ENCODE measurements around the gene TRIM54. TPM values are rescaled to one million over a fixed set of nuclear protein-coding genes. Genes with fewer than 3 reads are reported as not detected.

The TRIM54 gene
- total RNA-seq (2013), result not detected
- polyA plus RNA-seq, result not detected
- polyA minus RNA-seq, result not detected in 2 replicates
- 0 to 1.5 (median 0) reads per million in 11 experiments for total RNA-seq

- WGBS (ENCODE audit: insufficient coverage), result 96% methylated on average over 3 of the region's 5 CpGs
- no peak within 1 kb of the TSS for H3K4me3 Mint-ChIP-seq
Observed at GRCh38 chr2:27281855-27282559, at the start of gene TRIM54. TSS of gene TRIM54 (plus strand) at chr2:27282429. CDS start at chr2:27282732, 303 bp downstream.

GRCh38 chr2:27233341-27233740 lies 48.9 kb upstream of the TRIM54 start:
- Histone ChIP-seq H3K4me3 (replicated peaks in 1 of 3; ENCODE audit: low read depth in 2 of 3, low read length in 3 of 3) (no peak overlapping the region), H4K20me1 (ENCODE audit: insufficient read depth, low read length) (no peaks in the 10 kb centered on the region), H3K79me2 (ENCODE audit: insufficient read depth, low read length) (no peaks in the 10 kb centered on the region), H3K4me2 (replicated peaks; ENCODE audit: extremely low read depth, low read length, poor library complexity, severe bottlenecking) (no peak overlapping the region), H3K36me3 (replicated peaks in 1 of 2; ENCODE audit: control insufficient read depth in 1 of 2, insufficient read depth in 2 of 2, low read length in 2 of 2) (peaks cover 72 to 98% of the 10 kb centered on the region in 2 donors), H3K9ac (ENCODE audit: insufficient read depth, low read length, poor library complexity, severe bottlenecking) (no peak overlapping the region), H2AFZ (ENCODE audit: insufficient read depth, low read depth, low read length, poor library complexity, severe bottlenecking) (no peak overlapping the region), H3K9me3 (replicated peaks in 1 of 2; ENCODE audit: control insufficient read depth in 1 of 2, insufficient read depth in 1 of 2, low read length in 2 of 2) (no peaks in the 10 kb centered on the region), H3K4me1 (ENCODE audit: control insufficient read depth in 1 of 2, insufficient read depth in 2 of 2, low read length in 2 of 2) (no peaks in the 10 kb centered on the region), H3K27ac (ENCODE audit: low read depth in 1 of 2, low read length in 2 of 2) (no peak overlapping the region), H3K27me3 (ENCODE audit: control insufficient read depth in 2 of 2, insufficient read depth in 2 of 2, low read length in 2 of 2) (no peaks in the 10 kb centered on the region)
- peaks cover 82 to 98% of the 10 kb centered on the region in 2 donors for H3K36me3 Mint-ChIP-seq
- no peaks in the 10 kb centered on the region for H3K9me3 Mint-ChIP-seq
- WGBS (ENCODE audit: insufficient coverage), result 95% methylated on average over 14 of the region's 14 CpGs
- intact Hi-C loops (cut with micrococcal nuclease), result no loop called here
- peak overlapping the region in 1 of 7 donors; percentile 47 for H3K27ac Mint-ChIP-seq
- no peak overlapping the region for H3K4me3 Mint-ChIP-seq
- peaks cover 0 to 2% (median 1%) of the 10 kb centered on the region in 3 donors for H3K27me3 Mint-ChIP-seq (ENCODE audit: low read depth in 3 of 3)
- H3K4me1 Mint-ChIP-seq, result no peaks in the 10 kb centered on the region
- TF ChIP-seq, protein P1, sequence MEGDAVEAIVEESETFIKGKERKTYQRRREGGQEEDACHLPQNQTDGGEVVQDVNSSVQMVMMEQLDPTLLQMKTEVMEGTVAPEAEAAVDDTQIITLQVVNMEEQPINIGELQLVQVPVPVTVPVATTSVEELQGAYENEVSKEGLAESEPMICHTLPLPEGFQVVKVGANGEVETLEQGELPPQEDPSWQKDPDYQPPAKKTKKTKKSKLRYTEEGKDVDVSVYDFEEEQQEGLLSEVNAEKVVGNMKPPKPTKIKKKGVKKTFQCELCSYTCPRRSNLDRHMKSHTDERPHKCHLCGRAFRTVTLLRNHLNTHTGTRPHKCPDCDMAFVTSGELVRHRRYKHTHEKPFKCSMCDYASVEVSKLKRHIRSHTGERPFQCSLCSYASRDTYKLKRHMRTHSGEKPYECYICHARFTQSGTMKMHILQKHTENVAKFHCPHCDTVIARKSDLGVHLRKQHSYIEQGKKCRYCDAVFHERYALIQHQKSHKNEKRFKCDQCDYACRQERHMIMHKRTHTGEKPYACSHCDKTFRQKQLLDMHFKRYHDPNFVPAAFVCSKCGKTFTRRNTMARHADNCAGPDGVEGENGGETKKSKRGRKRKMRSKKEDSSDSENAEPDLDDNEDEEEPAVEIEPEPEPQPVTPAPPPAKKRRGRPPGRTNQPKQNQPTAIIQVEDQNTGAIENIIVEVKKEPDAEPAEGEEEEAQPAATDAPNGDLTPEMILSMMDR (IDR thresholded peaks at IDR 0.05), result no peak
- no peak for DNase-seq

More at GRCh38 chr2:27281855-27282559, at the start of gene TRIM54:
- H3K27me3 Mint-ChIP-seq (ENCODE audit: low read depth in 3 of 3), result peaks cover 2 to 14% (median 13%) of the 10 kb centered on the region in 3 donors
- TF ChIP-seq, protein P1 (IDR thresholded peaks at IDR 0.05), result no peak
- H3K4me1 Mint-ChIP-seq, result peaks cover 7% of the 10 kb centered on the region
- Histone ChIP-seq H3K4me1 (ENCODE audit: control insufficient read depth in 1 of 2, insufficient read depth in 2 of 2, low read length in 2 of 2) (peaks cover 0 to 6% of the 10 kb centered on the region in 2 donors), H4K20me1 (ENCODE audit: insufficient read depth, low read length) (no peaks in the 10 kb centered on the region), H3K9me3 (replicated peaks in 1 of 2; ENCODE audit: control insufficient read depth in 1 of 2, insufficient read depth in 1 of 2, low read length in 2 of 2) (no peaks in the 10 kb centered on the region), H3K27ac (ENCODE audit: low read depth in 1 of 2, low read length in 2 of 2) (no peak within 1 kb of the TSS), H3K4me2 (replicated peaks; ENCODE audit: extremely low read depth, low read length, poor library complexity, severe bottlenecking) (no peak within 1 kb of the TSS), H3K4me3 (replicated peaks in 1 of 3; ENCODE audit: low read depth in 2 of 3, low read length in 3 of 3) (no peak within 1 kb of the TSS), H3K27me3 (ENCODE audit: control insufficient read depth in 2 of 2, insufficient read depth in 2 of 2, low read length in 2 of 2) (no peaks in the 10 kb centered on the region), H2AFZ (ENCODE audit: insufficient read depth, low read depth, low read length, poor library complexity, severe bottlenecking) (no peak within 1 kb of the TSS), H3K79me2 (ENCODE audit: insufficient read depth, low read length) (no peaks in the 10 kb centered on the region), H3K36me3 (replicated peaks in 1 of 2; ENCODE audit: control insufficient read depth in 1 of 2, insufficient read depth in 2 of 2, low read length in 2 of 2) (no peaks in the 10 kb centered on the region), H3K9ac (ENCODE audit: insufficient read depth, low read length, poor library complexity, severe bottlenecking) (no peak within 1 kb of the TSS)
- no peaks in the 10 kb centered on the region for H3K9me3 Mint-ChIP-seq
- H3K36me3 Mint-ChIP-seq, result no peaks in the 10 kb centered on the region
- intact Hi-C loops (cut with micrococcal nuclease), result loop anchor here (2.0 to 5.0 kb wide), 2 partner anchors 183 to 185 kb away; no protein-coding TSS in a partner anchor
- DNase-seq, result no peak
- peak within 1 kb of the TSS in 1 of 7 donors; percentile 47 for H3K27ac Mint-ChIP-seq

All from CD14-positive monocyte (primary cell).